Stomach (tissue), 9 donors: ENCODE results near the gene BDNF. TPM values are rescaled to one million over a fixed set of nuclear protein-coding genes. Genes with fewer than 3 reads are reported as not detected.

ENCODE experiments used
- DNase-seq, 2 donors: peaks; one replicate each; pipeline versions ENCODE4 v3.0.0 to v3.0.0-alpha.2; 2013 to 2019
- H3K27ac ChIP-seq, 5 donors: fragments of 200-600 bp in 4 of 5; sonication (generic) in 4 of 5; one replicate each; pipeline ENCODE4 v1.5.1; 2013 to 2019; ENCODE audit warnings: mild to moderate bottlenecking in 1 of 5, moderate library complexity in 1 of 5
- H3K27me3 ChIP-seq, 3 donors: fragments of 200-600 bp; sonication (generic); one replicate each; pipeline ENCODE4 v1.5.1; 2017 to 2019; ENCODE audit warnings: mixed run types in 1 of 3
- H3K36me3 ChIP-seq, 4 donors: fragments of 200-600 bp; sonication (generic); 1 replicate in 3 of 4; 2 replicates in 1 of 4; pipeline ENCODE4 v1.5.1; 2016 to 2019
- H3K4me1 ChIP-seq, 4 donors: fragments of 200-600 bp; sonication (generic); one replicate each; pipeline ENCODE4 v1.5.1; 2016 to 2019
- H3K4me3 ChIP-seq, 4 donors: fragments of 200-600 bp; sonication (generic) in 3 of 4; one replicate each; pipeline ENCODE4 v1.5.1; 2016 to 2019; ENCODE audit warnings: mild to moderate bottlenecking in 1 of 4
- H3K9me3 ChIP-seq, 4 donors: fragments of 200-600 bp; sonication (generic); one replicate each; pipeline ENCODE4 v1.5.1; 2016 to 2019
- CTCF ChIP-seq, 7 experiments: fragments of 450-650 bp in 4 of 7; fragments of 200-600 bp in 3 of 7; sonication (generic) in 3 of 7; IDR thresholded peaks; one replicate each; pipeline ENCODE4 v1.5.1; 2016 to 2019; ENCODE audit warnings: antibody characterized with exemption in 7 of 7, control low read depth in 2 of 7, mild to moderate bottlenecking in 1 of 7
- EP300 ChIP-seq: sonication (generic); formaldehyde crosslinking; IDR thresholded peaks from one replicate; pipeline ENCODE4 v1.6.1; 2017; ENCODE audit warnings: antibody characterized with exemption
- POLR2A ChIP-seq, 4 donors: fragments of 450-650 bp; IDR thresholded peaks; one replicate each; pipeline ENCODE4 v1.6.1; 2016; ENCODE audit warnings: antibody characterized with exemption in 4 of 4, control low read depth in 2 of 4, mild to moderate bottlenecking in 1 of 4, moderate library complexity in 1 of 4
- POLR2AphosphoS5 ChIP-seq, 3 donors: sonication (generic); formaldehyde crosslinking; IDR thresholded peaks; one replicate each; pipeline ENCODE4 v1.6.1; 2016; ENCODE audit warnings: antibody characterized with exemption in 3 of 3
- WGBS, 5 donors: extraction: QIAGEN DNeasy Blood & Tissue Kit in 3 of 5; methylation state at CpG; one replicate each; pipeline versions ENCODE4 v1.1.5 to v1.1.7; 2013 to 2018; 5-methylcytosine and 5-hydroxymethylcytosine counted together
- intact Hi-C: fragments of 100-400 bp; cut with DNase I; formaldehyde crosslinking; loops from one replicate; pipeline ENCODE4 v1.15.1; 2023; ENCODE audit warnings: low total_unique reads
- polyA plus RNA-seq, 3 donors: library from polyadenylated mRNA; stranded (reverse); fragments of 200-250 nt; gene quantifications; one replicate each; pipeline ENCODE4 v1.2.3, GENCODE V29; 2013
- total RNA-seq, 5 donors: library from RNA; depleted of rRNA; stranded (reverse); fragments of >200 nt; gene quantifications; one replicate each; pipeline versions ENCODE4 v1.1.0 to v1.2.3, GENCODE V29; 2014 to 2016
- donor health status: healthy with polysubstance abuse.
- donor health status: Bipolar disorder and iron deficiency.
- donor health status: healthy.

Gene BDNF
- total and polyA plus RNA-seq, 8 donors = under 0.01 to 1.7 (median 0.81) TPM; not detected in 1

- intact Hi-C loops = loop anchor here (10.0 kb wide), 2 partner anchors 835 to 1635 kb away; no protein-coding TSS in a partner anchor
Observed at GRCh38 chr11:27699926-27700350, 317 bp downstream of the BDNF start.

GRCh38 chr11:27699242-27699925 lies 871 bp downstream of the BDNF start:
- Histone ChIP-seq H3K9me3 (no peaks in the 10 kb centered on the region), H3K27me3 (peaks cover 0 to 90% (median 41%) of the 10 kb centered on the region in 3 donors), H3K27ac (no peak overlapping the region), H3K36me3 (no peaks in the 10 kb centered on the region), H3K4me3 (peak overlapping the region; percentile 48 to 68 (median 60)), H3K4me1 (peaks cover 21 to 36% (median 34%) of the 10 kb centered on the region in 4 donors)
- TF ChIP-seq EP300 (no peak), POLR2AphosphoS5 (IDR thresholded peaks at IDR 0.05) (no peak), CTCF (IDR thresholded peaks at IDR 0.05) (no peak)
- intact Hi-C loops = loop anchor here (10.0 kb wide), 2 partner anchors 835 to 1635 kb away; no protein-coding TSS in a partner anchor
- WGBS, 5 donors = 2 to 4% (median 2%) methylated on average over 28 to 30 of the region's 30 CpGs
- DNase-seq = peak in 1 of 2 donors; percentile 55

More at GRCh38 chr11:27699926-27700350, 317 bp downstream of the BDNF start:
- peaks cover 21 to 36% (median 34%) of the 10 kb centered on the region in 4 donors for H3K4me1 ChIP-seq
- H3K4me3 ChIP-seq = peak overlapping the region; percentile 48 to 68 (median 60)
- peaks cover 0 to 90% (median 41%) of the 10 kb centered on the region in 3 donors for H3K27me3 ChIP-seq
- no peaks in the 10 kb centered on the region for H3K36me3 ChIP-seq
- DNase-seq = peak in 1 of 2 donors; percentile 46
- H3K27ac ChIP-seq = no peak overlapping the region
- no peaks in the 10 kb centered on the region for H3K9me3 ChIP-seq
- TF ChIP-seq EP300 = no peak
- no peak for TF ChIP-seq POLR2AphosphoS5 (IDR thresholded peaks at IDR 0.05)
- 0 to 4% (median 1%) methylated on average over 10 to 28 of the region's 28 CpGs for WGBS, 5 donors

GRCh38 chr11:27698872-27699241 lies 1.4 kb downstream of the BDNF start:
- TF ChIP-seq POLR2AphosphoS5 (IDR thresholded peaks at IDR 0.05) (no peak), POLR2A (IDR thresholded peaks at IDR 0.05) (no peak), CTCF (IDR thresholded peaks at IDR 0.05) (peak in 5 of 7 experiments; percentile 47 to 80 (median 66))
- intact Hi-C loops = loop anchor here (10.0 kb wide), 2 partner anchors 836 to 1636 kb away; no protein-coding TSS in a partner anchor
- peak overlapping the region; percentile 48 to 68 (median 60) for H3K4me3 ChIP-seq
- no peaks in the 10 kb centered on the region for H3K36me3 ChIP-seq
- no peaks in the 10 kb centered on the region for H3K9me3 ChIP-seq
- H3K4me1 ChIP-seq = peaks cover 21 to 36% (median 34%) of the 10 kb centered on the region in 4 donors
- WGBS, 5 donors = 0 to 1% (median 1%) methylated on average over 15 to 18 of the region's 18 CpGs
- peaks cover 0 to 88% (median 41%) of the 10 kb centered on the region in 3 donors for H3K27me3 ChIP-seq
- DNase-seq = peak; percentile 74 to 95
- no peak overlapping the region for H3K27ac ChIP-seq

GRCh38 chr11:27697679-27698275 lies 2.5 kb downstream of the BDNF start:
- Histone ChIP-seq H3K27me3 (peaks cover 0 to 78% (median 41%) of the 10 kb centered on the region in 3 donors), H3K4me3 (no peak overlapping the region)
- 43 to 59% (median 54%) methylated on average over 2 of the region's 2 CpGs for WGBS, 5 donors

More at GRCh38 chr11:27697679-27698275, 2.5 kb downstream of the BDNF start:
- H3K9me3 ChIP-seq = no peaks in the 10 kb centered on the region
- TF ChIP-seq CTCF (IDR thresholded peaks at IDR 0.05) = no peak
- H3K4me1 ChIP-seq = peaks cover 21 to 36% (median 34%) of the 10 kb centered on the region in 4 donors
- intact Hi-C loops = loop anchor here (10.0 kb wide), 2 partner anchors 837 to 1637 kb away; no protein-coding TSS in a partner anchor
- H3K27ac ChIP-seq = no peak overlapping the region
- no peak for DNase-seq
- H3K36me3 ChIP-seq = no peaks in the 10 kb centered on the region
